ENCODE results near the gene CYP2D6.

The CYP2D6 gene

DNA sequence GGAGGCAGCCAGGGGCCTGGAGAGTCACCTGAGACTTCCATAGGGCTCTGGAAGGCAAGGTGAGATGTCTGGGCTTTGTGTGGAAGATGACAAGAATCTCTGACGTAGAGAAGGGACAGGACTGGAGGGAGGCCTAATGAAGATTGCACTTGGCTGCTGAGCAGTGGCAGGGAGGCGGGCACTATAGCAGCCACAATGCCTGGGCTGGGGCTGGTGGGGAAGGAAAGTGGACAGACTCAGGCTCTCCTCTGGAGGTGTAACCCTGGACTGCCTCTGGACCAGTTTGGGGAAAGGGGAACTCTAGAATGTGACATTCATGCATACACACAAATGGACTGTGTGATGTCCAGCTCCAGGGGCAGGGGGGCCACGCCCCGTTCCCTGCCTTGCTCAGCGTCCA is 34.3 kb upstream of the CYP2D6 start:
- no peak for TF ChIP-seq ZFX (IDR thresholded peaks at IDR 0.05; ENCODE audit: borderline replicate concordance)
- TF ChIP-seq, protein P1, sequence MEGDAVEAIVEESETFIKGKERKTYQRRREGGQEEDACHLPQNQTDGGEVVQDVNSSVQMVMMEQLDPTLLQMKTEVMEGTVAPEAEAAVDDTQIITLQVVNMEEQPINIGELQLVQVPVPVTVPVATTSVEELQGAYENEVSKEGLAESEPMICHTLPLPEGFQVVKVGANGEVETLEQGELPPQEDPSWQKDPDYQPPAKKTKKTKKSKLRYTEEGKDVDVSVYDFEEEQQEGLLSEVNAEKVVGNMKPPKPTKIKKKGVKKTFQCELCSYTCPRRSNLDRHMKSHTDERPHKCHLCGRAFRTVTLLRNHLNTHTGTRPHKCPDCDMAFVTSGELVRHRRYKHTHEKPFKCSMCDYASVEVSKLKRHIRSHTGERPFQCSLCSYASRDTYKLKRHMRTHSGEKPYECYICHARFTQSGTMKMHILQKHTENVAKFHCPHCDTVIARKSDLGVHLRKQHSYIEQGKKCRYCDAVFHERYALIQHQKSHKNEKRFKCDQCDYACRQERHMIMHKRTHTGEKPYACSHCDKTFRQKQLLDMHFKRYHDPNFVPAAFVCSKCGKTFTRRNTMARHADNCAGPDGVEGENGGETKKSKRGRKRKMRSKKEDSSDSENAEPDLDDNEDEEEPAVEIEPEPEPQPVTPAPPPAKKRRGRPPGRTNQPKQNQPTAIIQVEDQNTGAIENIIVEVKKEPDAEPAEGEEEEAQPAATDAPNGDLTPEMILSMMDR (IDR thresholded peaks at IDR 0.05), result no peak
- no peak overlapping the region for H3K27ac ChIP-seq

DNA sequence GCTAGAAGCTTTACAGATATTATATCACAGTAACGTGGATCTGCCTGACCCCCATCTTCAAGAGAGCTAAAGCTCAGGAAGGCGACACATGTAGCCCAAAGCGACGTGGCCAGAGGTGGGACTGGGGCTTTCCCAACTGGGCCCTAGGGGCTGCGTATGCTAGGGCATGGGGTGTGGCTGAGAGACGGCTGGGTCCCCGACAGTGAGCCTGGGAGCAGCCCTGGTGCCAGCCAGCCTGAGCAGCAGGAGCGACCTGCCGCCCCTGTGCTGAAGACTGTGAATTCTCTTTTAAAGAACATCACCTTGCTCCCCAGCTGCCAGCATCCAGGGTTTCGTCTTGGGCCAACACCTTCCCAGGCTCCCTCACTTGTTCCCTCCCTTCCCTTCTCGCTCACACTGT is 32.9 kb upstream of the CYP2D6 start:
- no peak for TF ChIP-seq ZFX (IDR thresholded peaks at IDR 0.05; ENCODE audit: borderline replicate concordance)
- TF ChIP-seq, protein P1 (IDR thresholded peaks at IDR 0.05), result no peak
- H3K27ac ChIP-seq, result no peak overlapping the region

DNA sequence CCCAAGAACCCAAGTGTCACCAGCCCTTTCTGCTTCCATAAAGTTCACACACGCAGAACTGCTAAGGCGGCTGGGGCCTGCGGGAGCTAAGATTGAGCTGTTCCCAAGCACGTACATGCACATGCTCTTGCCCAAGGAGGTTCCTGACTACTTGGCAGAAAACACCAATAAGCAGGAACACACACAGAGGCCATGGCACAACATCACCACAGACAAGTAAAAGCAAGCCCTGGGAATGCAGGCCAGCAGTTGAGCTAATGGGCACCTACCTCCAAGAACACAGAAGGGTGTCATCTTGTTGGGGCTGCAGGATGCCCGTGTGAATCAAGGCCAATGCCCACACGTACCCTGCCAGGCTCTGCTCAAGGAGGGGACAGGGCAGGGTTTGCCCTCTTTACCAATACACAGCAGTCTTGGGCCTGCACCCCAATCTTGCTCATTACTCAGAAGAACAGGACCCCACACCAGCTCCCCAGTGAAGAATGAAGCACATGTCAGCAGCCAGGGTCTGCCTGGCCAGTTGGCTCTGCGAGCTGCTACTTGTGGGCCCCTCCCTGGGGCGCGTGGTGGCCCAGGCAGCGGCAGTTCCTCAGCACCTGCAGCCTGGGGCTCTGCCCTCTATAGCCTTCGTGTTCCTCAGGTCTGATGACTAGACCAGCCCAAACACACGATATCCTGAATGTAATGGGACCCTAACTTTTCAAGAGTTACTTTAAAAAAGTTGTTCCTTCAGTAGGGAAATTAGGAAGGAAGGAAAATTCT is 32.3 kb upstream of the CYP2D6 start:
- TF ChIP-seq, protein P1 (IDR thresholded peaks at IDR 0.05), result no peak
- TF ChIP-seq ZFX (IDR thresholded peaks at IDR 0.05; ENCODE audit: borderline replicate concordance), result no peak
- no peak overlapping the region for H3K27ac ChIP-seq

DNA sequence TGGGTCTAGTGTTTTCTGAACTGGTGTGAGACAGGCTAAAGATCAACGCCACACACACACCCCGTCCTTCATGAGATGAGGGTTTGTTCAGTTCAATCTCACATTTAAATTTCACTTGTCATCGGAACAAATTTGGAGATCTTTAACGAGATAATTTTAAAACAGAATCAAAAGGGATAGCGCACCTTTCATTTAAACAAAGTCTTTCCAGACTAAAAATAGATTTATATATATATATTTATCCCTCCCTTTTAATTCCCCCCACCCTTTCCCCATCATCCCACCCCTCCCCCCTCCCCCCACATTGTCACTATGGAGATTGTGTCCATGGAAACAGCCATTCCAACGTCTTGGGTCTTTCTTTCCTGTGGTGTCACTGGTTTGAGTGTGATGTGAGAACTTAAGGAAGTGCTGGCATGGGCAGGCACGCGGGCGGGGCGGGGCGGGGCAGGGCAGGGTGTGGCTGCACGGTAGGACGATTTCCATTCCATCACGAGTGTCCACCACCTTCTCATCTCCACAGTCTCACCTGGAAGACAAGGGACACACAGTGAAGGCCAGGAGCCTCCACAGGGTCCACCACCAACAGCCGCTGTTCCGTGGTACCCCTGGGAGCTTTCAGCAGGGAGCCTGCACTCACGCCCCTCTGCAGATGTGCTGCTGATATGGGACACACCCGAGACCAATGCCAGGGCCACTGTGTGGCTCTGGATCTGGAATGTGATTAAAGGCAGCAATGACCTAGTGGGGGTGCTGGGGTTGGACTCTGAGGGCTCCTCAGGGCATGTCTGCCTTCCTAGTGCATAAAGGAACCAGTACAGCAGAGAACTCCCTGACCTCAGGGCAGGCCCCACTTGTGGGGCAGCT is 30.5 kb upstream of the CYP2D6 start:
- TF ChIP-seq, protein P1 (IDR thresholded peaks at IDR 0.05), result no peak
- TF ChIP-seq ZFX (IDR thresholded peaks at IDR 0.05; ENCODE audit: borderline replicate concordance), result no peak
- H3K27ac ChIP-seq, result no peak overlapping the region

DNA sequence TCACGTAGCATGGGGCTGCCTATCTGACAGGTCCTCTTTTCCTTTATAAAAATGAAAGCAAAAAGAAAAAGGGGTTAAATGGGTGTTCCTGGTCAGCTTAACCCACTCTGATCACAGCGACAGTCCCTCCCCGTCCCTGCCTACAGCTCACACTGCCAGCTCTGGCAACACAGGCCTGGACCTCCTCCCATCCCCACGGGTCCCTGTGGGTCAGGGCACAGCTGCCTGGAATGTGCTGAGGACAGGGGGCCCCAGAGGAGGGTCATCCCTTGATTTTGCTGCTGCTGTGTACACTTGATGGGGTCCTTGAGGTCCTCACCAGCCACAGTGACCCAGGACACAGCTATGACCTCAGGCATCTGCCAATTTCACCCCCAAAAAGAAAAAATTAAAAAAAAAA is 29.6 kb upstream of the CYP2D6 start:
- H3K27ac ChIP-seq, result no peak overlapping the region
- TF ChIP-seq ZFX (IDR thresholded peaks at IDR 0.05; ENCODE audit: borderline replicate concordance), result no peak
- TF ChIP-seq, protein P1 (IDR thresholded peaks at IDR 0.05), result no peak

DNA sequence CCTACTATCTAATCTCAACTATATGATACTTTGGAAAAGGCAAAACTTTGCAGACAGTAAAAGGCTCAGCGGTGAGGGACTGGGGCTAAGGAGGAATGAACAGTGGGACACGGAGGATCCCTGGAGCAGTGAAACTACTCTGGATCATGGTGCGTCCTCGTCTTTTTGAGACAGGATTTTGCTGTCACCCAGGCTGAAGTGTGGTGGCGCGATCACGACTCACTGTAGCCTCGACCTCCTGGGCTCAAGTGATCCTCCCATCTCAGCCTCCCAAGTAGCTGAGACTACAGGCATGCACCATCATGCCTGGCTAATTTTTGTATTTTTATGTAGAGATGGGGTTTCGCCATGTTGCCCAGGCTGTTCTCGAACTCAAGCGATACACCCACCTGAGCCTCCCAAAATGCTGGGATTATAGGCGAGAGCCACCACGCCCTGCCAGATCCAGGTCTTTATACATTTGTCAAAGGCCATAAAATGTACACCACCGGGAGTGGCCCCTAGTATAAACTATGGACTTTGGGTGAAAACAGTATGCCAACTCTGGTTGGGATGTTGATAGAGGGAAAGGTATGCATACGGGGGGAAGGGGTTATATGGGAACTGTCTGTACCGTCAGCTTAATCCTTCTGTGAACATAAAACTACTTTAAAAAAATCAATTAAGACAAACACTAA is 28.0 kb upstream of the CYP2D6 start:
- no peak overlapping the region for H3K27ac ChIP-seq
- no peak for TF ChIP-seq ZFX (IDR thresholded peaks at IDR 0.05; ENCODE audit: borderline replicate concordance)
- TF ChIP-seq, protein P1 (IDR thresholded peaks at IDR 0.05), result no peak

Data from 22Rv1 (cell line).